Measurements from ENCODE around the gene KMT2B.

KMT2B gene

DNA sequence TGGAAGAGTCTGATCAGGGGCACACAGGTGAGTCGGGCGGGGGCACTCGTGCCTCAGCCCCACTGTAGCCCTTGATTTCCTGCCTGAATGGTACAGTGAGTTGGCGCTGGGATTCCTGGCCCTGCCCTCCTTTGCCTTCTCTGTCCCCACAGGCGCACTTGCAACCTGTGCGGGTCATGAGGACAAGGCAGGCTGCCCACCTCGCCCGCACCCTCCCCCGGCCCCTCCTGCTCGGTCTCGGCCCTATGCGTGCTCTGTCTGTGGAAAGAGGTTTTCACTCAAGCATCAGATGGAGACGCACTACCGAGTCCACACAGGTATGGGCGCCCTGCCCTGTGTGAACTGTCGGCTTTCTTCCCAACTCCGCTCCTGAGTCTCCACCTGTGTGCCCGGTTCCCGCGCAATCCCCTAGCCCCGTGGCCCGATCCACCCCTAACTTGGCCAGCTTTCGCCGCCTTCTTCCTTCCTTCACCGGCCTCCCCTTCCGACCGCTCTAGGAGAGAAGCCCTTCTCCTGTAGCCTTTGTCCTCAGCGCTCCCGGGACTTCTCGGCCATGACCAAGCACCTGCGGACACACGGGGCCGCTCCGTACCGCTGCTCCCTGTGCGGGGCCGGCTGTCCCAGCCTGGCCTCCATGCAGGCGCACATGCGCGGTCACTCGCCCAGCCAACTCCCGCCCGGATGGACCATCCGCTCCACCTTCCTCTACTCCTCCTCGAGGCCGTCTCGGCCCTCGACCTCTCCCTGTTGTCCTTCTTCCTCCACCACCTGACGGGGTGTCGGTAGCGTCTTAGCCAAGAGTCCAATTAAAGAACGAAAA, 1.6 kb upstream of the KMT2B start:
- TF ChIP-seq, protein P1, sequence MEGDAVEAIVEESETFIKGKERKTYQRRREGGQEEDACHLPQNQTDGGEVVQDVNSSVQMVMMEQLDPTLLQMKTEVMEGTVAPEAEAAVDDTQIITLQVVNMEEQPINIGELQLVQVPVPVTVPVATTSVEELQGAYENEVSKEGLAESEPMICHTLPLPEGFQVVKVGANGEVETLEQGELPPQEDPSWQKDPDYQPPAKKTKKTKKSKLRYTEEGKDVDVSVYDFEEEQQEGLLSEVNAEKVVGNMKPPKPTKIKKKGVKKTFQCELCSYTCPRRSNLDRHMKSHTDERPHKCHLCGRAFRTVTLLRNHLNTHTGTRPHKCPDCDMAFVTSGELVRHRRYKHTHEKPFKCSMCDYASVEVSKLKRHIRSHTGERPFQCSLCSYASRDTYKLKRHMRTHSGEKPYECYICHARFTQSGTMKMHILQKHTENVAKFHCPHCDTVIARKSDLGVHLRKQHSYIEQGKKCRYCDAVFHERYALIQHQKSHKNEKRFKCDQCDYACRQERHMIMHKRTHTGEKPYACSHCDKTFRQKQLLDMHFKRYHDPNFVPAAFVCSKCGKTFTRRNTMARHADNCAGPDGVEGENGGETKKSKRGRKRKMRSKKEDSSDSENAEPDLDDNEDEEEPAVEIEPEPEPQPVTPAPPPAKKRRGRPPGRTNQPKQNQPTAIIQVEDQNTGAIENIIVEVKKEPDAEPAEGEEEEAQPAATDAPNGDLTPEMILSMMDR (IDR thresholded peaks at IDR 0.05; ENCODE audit: control insufficient read depth, extremely low read depth, insufficient read depth) = no peak; the same call in 1 of the 2 replicates
- peak overlapping the region; percentile 64 for H3K4me3 ChIP-seq (ENCODE audit: low read depth, low read length)
- DNase-seq (ENCODE audit: low read depth) = no peak

DNA sequence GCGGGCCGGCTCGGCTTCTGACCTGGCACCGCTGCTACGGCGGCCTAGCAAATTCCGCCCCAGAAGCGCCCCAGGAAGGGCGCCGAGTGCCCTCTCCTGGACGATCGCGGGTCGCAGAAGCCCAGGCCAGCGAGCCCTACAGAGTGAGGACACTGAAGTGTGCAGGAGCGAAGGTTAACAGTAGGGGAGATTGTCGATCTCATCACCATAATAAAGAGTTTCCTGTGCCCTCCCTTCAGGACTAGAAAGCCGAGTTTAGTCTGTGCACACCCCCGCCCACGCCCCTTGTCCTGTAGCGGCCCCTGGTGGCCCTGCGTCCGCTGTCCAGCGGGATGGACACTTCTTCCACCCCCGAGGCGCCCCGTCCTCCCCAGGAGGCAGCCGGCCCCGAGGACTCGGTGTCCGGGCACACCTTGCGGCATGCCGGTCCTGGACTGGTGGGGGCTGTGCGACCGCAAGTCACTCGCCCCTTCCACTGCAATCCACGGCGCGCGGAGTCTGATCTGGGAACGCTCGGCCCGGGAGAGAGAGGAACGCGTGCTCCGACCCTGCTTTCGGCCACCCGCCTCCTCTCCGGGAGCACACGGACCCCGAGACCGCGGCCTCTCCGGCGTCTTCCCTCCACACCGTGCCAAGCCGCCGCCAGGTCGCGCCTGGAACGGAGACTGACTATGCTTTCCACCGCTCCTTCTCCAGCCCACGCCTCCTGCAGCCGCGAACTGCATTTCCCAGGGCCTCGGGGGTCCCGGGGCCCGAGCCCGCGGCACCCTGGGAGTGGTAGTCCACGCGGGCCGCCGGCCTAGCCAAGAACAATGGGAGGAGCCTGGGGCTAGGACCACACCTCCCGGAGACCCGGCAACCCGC, 770 bp upstream of the KMT2B start:
- DNase-seq (ENCODE audit: low read depth) = peak; percentile 84
- H3K4me3 ChIP-seq (ENCODE audit: low read depth, low read length) = peak overlapping the region; percentile 64
- TF ChIP-seq, protein P1 (IDR thresholded peaks at IDR 0.05; ENCODE audit: control insufficient read depth, extremely low read depth, insufficient read depth) = peak; percentile 83

DNA sequence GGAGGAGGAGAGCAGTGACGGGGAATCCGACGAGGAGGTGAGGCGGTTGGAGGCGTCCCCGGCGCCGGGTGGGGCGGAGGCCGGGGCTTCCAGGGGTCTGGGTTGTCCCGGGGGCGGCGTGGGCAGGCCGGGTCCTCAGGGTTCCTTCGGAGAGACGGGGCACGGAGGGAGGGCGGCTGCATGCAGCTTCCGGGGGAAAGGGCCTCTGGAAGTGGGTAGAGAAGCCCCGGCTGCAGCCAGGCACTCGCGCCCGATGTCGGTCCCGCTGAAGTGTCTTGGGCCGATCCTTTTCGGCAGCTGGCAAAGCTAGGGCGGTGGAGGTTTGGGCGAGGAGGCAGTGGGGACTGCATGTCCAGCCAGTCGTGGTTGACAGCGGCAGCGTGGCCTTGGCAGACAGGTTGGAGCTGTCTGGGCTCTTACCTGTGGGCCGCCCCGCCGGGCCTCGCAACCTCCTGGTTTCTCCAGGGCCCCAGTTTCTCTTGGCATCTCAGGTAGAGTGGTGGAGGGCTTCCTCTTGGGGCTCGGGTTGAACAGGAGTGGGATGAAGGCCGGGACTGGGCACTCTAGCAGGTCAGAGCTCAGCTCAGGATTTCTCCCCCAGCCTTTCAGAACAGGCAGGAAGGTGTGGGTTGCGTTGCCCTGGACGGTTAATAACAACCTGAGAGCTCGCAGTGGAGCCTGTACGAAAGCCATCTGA, 690 bp downstream of the KMT2B start:
- TF ChIP-seq, protein P1 (IDR thresholded peaks at IDR 0.05; ENCODE audit: control insufficient read depth, extremely low read depth, insufficient read depth) = no peak
- peak overlapping the region; percentile 80 for H3K4me3 ChIP-seq (ENCODE audit: low read depth, low read length)
- no peak for DNase-seq (ENCODE audit: low read depth)

DNA sequence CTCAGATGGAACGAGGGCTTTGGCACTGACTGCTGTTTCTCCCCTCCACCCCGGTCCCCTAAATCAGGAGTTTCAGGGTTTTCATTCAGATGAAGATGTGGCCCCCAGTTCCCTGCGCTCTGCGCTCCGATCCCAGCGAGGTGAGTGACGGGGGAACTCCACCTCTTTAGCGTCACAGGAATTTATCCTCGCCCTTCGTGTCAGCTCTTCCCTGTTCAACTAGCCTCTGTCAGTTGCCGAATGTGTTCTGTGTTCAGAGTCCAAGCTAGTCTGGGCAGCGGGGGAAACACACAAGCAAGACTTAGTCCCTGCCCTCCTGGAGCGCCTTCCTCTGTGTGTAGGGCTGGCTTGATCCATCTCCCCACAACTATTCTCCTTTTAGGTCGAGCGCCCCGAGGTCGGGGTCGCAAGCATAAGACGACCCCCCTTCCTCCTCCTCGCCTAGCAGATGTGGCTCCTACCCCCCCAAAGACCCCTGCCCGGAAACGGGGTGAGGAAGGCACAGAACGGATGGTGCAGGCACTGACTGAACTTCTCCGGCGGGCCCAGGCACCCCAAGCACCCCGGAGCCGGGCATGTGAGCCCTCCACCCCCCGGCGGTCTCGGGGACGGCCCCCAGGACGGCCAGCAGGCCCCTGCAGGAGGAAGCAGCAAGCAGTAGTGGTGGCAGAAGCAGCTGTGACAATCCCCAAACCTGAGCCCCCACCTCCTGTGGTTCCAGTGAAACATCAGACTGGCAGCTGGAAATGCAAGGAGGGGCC, 1.8 kb downstream of the KMT2B start:
- TF ChIP-seq, protein P1 (IDR thresholded peaks at IDR 0.05; ENCODE audit: control insufficient read depth, extremely low read depth, insufficient read depth) = no peak
- no peak for DNase-seq (ENCODE audit: low read depth)
- H3K4me3 ChIP-seq (ENCODE audit: low read depth, low read length) = peak overlapping the region; percentile 80

DNA sequence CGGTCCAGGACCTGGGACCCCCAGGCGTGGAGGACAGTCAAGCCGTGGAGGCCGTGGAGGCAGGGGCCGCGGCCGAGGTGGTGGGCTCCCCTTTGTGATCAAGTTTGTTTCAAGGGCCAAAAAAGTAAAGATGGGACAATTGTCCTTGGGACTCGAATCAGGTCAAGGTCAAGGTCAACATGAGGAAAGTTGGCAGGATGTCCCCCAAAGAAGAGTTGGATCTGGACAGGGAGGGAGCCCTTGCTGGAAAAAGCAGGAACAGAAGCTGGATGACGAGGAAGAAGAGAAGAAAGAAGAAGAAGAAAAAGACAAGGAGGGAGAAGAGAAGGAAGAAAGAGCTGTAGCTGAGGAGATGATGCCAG, 2.3 kb downstream of the KMT2B start:
- no peak for DNase-seq (ENCODE audit: low read depth)
- no peak overlapping the region for H3K4me3 ChIP-seq (ENCODE audit: low read depth, low read length)
- TF ChIP-seq, protein P1 (IDR thresholded peaks at IDR 0.05; ENCODE audit: control insufficient read depth, extremely low read depth, insufficient read depth) = no peak

DNA sequence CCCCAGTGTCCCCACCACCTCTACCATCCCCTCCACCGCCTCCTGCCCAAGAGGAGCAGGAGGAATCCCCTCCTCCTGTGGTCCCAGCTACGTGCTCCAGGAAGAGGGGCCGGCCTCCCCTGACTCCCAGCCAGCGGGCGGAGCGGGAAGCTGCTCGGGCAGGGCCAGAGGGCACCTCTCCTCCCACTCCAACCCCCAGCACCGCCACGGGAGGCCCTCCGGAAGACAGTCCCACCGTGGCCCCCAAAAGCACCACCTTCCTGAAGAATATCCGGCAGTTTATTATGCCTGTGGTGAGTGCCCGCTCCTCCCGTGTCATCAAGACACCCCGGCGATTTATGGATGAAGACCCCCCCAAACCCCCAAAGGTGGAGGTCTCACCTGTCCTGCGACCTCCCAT, 2.8 kb downstream of the KMT2B start:
- H3K4me3 ChIP-seq (ENCODE audit: low read depth, low read length) = no peak overlapping the region
- DNase-seq (ENCODE audit: low read depth) = no peak
- TF ChIP-seq, protein P1 (IDR thresholded peaks at IDR 0.05; ENCODE audit: control insufficient read depth, extremely low read depth, insufficient read depth) = no peak

Data from LNCaP clone FGC (cell line).